Type B pancreatic cell (in vitro differentiated cells): ENCODE measurements around the gene ARHGEF6. TPM values are rescaled to one million over a fixed set of nuclear protein-coding genes. Genes with fewer than 3 reads are reported as not detected.

Experiments
- DNase-seq: peaks from one replicate; pipeline ENCODE4 v3.0.0; 2021; ENCODE audit warnings: mixed read lengths; ENCODE audit not compliant: unreplicated experiment; ENCODE audit errors: extremely low spot score
- H3K27ac Mint-ChIP-seq: 2 replicates; pipeline ENCODE4 v1.8.0; 2021; ENCODE audit warnings: mild to moderate bottlenecking, mixed read lengths
- H3K27me3 Mint-ChIP-seq: 2 replicates; pipeline ENCODE4 v1.8.0; 2021; ENCODE audit warnings: mixed read lengths
- H3K36me3 Mint-ChIP-seq: 2 replicates; pipeline ENCODE4 v1.8.0; 2021; ENCODE audit warnings: mixed read lengths
- H3K4me1 Mint-ChIP-seq: one replicate; pipeline ENCODE4 v1.8.0; 2021; ENCODE audit warnings: mixed read lengths; ENCODE audit not compliant: unreplicated experiment
- H3K4me3 Mint-ChIP-seq: 2 replicates; pipeline ENCODE4 v1.8.0; 2021; ENCODE audit warnings: mild to moderate bottlenecking, mixed read lengths
- H3K9me3 Mint-ChIP-seq: 2 replicates; pipeline ENCODE4 v1.8.0; 2021; ENCODE audit warnings: mixed read lengths
- CTCF ChIP-seq: fragments of 200-600 bp; sonication (generic); conservative IDR thresholded peaks from 2 replicates; pipeline ENCODE4 v1.5.0; 2021; ENCODE audit warnings: antibody characterized with exemption, mild to moderate bottlenecking
- total RNA-seq: library from RNA; stranded (reverse); gene quantifications from 2 replicates; pipeline ENCODE4 v1.2.1, GENCODE V29; 2021; ENCODE audit warnings: low replicate concordance

The ARHGEF6 gene
- total RNA-seq, 1 donor from 2014 or later = 3.8 TPM

- no peak for TF ChIP-seq CTCF
- Mint-ChIP-seq H3K27ac (no peak overlapping the region), H3K27me3 (no peaks in the 10 kb centered on the region), H3K9me3 (peaks cover 4% of the 10 kb centered on the region), H3K4me1 (peaks cover 6% of the 10 kb centered on the region), H3K36me3 (no peaks in the 10 kb centered on the region), H3K4me3 (no peak overlapping the region)
- DNase-seq = no peak
Measured at GRCh38 chrX:136687457-136687856, 93.3 kb downstream of the ARHGEF6 start.

DNA sequence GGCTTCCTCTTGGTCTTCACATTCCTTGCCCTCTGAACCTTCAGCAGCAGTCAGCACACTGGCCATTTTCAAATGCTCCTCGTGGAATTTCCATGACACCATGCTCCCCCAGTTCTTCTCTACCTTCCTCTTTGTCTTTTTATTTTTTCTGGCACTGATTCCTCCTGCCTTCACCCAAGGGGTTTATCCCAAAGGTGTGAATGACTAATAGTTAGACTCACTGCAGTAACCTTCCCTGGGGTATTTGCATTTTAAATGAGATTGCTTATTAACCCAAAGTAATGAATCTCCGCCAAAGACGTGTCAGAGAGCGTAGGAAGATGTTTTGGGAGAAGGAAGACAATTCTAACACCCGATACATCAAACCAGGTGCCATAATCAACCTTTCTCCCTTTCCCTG is 96.6 kb downstream of the ARHGEF6 start:
- no peak overlapping the region for H3K4me3 Mint-ChIP-seq
- peaks cover 5% of the 10 kb centered on the region for H3K4me1 Mint-ChIP-seq
- no peaks in the 10 kb centered on the region for H3K27me3 Mint-ChIP-seq
- no peak overlapping the region for H3K27ac Mint-ChIP-seq
- no peak for DNase-seq
- no peak for TF ChIP-seq CTCF
- H3K9me3 Mint-ChIP-seq = no peaks in the 10 kb centered on the region
- H3K36me3 Mint-ChIP-seq = no peaks in the 10 kb centered on the region

DNA sequence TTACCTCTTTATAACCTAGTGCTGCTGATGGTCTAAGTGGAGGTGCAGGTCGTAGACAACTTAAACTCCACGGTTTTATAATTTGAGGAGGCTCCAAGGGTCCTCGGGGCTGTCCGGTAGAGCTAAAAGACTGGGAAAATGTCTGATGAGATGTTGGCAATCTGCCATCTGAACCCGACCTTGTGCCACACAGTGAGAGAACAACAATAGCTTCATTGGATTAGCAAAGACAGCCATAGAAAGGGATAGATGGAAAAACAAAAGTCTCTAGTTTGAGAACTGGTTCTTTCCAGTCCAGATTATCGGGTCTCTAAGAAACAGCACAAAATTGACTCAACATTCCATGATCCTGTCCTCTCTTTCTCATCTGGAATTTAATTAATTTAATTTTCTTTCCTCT is 101.2 kb downstream of the ARHGEF6 start:
- TF ChIP-seq CTCF = no peak
- peaks cover 4% of the 10 kb centered on the region for H3K4me1 Mint-ChIP-seq
- no peaks in the 10 kb centered on the region for H3K27me3 Mint-ChIP-seq
- H3K4me3 Mint-ChIP-seq = no peak overlapping the region
- no peaks in the 10 kb centered on the region for H3K9me3 Mint-ChIP-seq
- no peaks in the 10 kb centered on the region for H3K36me3 Mint-ChIP-seq
- no peak overlapping the region for H3K27ac Mint-ChIP-seq
- DNase-seq = no peak

DNA sequence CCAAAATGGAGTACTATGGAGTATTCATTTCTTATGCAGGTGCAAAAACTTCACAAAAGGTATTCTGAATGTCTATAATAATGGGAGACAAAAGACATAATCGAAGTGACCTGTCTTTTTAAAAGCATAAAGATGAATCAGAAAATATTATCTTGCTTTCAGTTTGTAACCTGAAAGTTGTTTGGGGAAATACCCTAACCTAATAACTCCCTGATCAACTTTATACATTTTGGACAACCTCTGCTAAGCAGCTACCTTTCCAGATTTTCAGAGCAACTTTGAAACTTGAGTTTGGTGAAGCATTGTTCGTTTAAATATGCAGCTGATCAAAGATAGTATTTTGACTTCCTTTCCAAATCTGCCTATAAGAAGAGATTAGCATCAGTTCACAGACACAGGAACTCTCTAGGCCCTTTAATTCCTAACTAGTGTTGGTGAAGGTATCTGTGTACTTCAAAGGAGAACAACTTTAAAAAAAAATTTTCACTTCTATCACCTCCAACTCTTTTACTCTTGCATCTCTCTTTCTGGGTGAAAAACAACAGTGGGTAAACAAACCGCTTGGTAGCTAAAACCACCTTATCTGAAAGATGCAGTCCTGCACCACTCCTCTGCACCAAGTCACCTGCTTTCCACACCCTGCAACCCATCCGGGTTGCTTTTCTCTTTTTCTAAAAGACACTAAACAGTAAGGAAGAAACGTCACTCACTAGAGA is 106.3 kb downstream of the ARHGEF6 start:
- no peaks in the 10 kb centered on the region for H3K27me3 Mint-ChIP-seq
- no peaks in the 10 kb centered on the region for H3K9me3 Mint-ChIP-seq
- H3K27ac Mint-ChIP-seq = no peak overlapping the region
- no peak for DNase-seq
- no peak for TF ChIP-seq CTCF
- no peak overlapping the region for H3K4me3 Mint-ChIP-seq
- no peaks in the 10 kb centered on the region for H3K36me3 Mint-ChIP-seq
- H3K4me1 Mint-ChIP-seq = peaks cover 1% of the 10 kb centered on the region

DNA sequence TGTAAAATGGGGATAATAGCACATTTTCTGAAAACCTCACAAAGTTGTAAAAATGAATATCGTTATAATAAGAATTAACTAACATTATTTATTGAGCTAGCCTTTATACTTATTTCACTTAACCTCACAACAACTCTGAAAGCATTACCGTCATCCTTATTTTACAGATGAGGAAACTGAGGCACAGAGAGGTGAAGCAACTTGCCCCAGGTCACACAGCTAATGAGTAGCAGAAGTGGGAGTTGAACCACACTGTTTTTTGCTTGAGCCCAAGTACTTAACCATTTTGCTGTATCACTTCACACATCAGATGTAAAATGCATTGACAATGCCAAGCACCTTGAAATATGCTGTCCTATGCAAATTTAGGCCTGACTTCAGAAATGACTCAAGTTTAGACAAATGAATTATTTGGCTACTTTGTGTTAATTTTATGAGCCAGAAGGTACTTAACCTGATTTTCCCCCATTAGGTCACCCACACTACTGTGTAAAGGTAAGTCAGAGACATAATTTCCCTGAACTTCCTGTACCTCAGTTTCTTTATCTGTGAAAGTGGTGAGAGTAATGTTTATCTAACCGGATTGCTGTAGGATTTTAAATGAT is 109.6 kb downstream of the ARHGEF6 start:
- Mint-ChIP-seq H3K36me3 (no peaks in the 10 kb centered on the region), H3K4me3 (no peak overlapping the region), H3K4me1 (no peaks in the 10 kb centered on the region), H3K27me3 (no peaks in the 10 kb centered on the region), H3K9me3 (no peaks in the 10 kb centered on the region), H3K27ac (no peak overlapping the region)
- TF ChIP-seq CTCF = no peak
- no peak for DNase-seq
